ENCODE data around the gene DYRK1A.

Gene DYRK1A

GRCh38 chr21:37365517-37366481, 774 bp upstream of the DYRK1A start:
- peak; percentile 69 for DNase-seq

GRCh38 chr21:37367336-37367702, 746 bp downstream of the DYRK1A start:
- no peak for DNase-seq

GRCh38 chr21:37367703-37368540, 1.3 kb downstream of the DYRK1A start:
- DNase-seq, result peak; percentile 49

DNA sequence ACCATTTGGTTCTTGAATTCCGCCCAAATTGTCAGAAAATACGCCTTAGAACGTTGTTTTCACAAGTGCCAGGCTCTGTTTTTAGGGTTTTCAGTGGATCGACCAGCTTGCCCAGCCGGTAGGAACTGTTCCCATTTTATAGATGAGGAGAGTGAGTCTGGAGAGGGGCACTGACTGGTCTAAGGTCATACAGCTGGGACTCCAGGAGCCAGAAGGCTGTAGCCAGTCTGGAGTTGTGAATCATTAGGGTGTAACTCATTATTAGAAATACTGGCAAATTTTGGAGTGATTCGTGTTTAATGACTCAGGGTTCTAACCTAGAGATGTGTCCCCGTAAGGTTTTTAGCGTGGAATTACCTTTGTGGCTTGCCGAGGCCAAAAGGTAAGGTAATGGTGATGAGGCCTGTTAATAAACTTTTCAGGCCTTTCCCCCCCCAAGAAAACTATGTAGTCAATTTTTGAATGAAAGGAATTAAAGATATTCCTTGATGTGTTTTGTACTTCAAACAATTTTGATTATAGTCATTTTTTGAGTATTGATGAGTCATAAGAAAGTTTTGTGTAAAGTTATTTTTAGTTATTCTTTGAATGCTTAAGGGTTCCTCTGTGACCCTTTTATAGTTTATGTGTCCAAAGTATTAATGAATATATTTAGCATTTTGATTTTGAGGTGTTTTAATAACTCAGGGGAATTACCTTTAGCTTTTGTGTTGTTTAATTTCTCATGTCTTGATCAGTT, 2.1 kb downstream of the DYRK1A start:
- DNase-seq, result no peak

DNA sequence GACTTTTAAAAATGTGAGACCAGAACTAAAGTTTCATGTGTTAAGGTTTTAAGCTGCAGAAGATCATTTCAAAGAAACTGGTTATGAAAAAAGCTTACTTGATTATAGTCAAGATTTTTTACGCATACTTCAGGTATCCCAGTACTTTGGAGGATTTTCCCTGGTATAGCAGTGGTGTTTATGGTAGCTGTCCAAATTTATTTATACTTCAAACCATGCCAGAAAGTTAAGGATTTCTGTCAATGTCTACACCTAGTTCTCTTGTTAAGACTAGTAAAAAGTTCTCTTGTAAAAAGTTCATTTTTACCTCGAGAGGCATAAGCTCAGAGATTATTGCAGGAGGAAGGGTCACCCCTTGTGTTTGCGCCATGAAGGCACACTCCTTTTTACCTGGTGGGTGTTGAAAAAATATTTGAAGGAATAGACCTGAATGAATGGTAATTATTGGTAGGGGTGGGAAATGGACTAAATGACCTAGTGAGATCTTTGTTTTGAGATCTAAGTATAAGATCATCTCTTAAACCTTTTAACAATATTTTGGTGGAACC, 2.8 kb downstream of the DYRK1A start:
- no peak for DNase-seq

DNA sequence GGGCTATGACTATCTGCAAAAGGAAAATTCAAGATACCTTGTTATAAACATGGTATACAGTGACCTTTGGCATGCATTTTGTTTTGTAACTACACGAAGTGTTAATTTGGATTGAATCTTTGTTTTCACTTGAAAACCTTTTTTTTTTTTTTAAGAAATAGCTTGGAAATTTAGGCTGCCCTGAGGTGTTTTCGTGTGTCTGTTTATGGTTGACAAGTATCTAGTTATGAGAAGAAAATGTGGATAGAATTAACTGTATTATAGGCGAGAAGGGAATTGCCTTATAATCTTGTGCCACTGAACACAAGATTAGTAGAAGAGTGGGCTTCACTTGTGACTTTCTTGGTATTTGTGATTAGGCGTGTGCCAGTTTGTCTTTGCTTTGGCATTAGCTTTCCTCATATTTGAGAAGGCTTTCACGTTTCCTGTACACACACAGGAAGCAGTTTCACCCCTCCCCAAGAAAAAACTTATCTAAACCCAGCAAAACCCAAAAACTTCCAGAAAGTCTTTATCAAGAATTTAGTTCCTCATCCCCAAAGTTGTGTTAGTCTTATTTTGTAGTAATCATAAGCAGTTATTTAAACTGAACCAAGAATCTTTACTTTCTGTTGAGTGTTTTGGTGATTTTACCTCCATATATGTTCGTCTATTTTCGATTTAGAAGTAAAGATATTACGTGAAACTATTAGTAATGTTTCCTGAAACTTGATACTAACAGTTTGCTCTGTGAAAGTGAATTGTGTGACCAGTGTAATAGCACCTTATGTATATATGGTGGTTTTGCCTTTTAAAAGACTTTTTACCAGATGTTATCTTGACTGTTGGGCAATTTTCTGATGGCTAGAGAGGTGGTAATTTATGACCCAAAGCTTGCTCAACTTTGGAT, 3.8 kb downstream of the DYRK1A start:
- no peak for DNase-seq

DNA sequence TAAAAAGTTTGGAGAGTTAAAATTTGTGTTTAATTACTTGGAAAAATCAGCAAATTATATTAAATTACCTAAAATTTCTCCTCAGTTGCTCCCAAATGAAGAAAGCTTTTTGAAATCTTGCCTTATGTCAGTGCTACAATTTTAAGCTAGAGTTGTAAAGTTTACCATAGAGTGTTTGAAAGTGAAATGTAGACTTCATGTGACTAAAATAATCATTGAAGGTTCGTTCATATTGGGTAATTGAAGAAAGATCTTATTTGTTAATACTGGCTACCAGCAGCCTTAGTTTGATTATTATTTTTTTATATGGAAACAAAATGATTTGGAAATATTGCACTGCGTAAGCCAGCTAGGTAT, 4.4 kb downstream of the DYRK1A start:
- no peak for DNase-seq

GRCh38 chr21:37372127-37372731, 5.7 kb downstream of the DYRK1A start:
- no peak for DNase-seq

GRCh38 chr21:37372951-37373350, 6.4 kb downstream of the DYRK1A start:
- DNase-seq, result no peak

DNA sequence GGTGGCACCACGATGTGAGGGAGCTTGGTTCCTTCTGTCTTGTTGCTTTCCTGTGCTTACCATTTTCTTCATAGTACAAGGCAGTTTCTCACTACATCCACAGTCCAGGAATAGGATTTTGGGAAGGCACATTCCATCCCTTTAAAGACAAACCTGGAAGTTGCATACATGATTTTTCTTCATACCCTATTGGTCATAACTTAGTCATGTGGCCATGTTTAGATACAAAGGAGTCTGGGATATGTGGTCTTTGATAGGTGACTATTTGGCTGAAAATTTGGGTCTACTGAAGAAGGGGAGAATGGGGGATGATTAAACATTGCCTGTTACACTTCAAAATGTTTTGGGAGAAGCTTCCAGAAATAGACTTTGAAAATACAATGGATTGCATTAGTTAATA, 7.0 kb downstream of the DYRK1A start:
- DNase-seq, result no peak

DNA sequence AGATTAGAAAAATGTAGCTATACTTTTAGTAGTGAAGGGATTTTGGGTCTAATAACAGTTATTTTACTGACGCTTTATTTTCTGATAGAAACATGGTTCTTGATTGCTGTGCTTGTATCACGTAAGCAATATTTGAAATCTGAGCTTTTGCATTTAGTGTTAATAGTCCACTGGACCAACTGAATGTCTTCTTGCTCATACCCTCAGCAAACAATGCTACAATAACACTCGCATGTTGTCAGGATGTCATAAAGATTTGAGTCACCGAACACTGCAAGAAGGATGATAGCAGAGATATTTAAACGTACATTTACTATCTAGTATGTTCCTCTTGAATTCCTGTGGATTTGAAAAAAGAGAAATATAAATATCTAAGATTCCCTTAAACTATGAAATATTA, 7.5 kb downstream of the DYRK1A start:
- no peak for DNase-seq

GRCh38 chr21:37375866-37376574, 9.4 kb downstream of the DYRK1A start:
- DNase-seq, result no peak

GRCh38 chr21:37378700-37379139, 12.1 kb downstream of the DYRK1A start:
- no peak for DNase-seq

DNA sequence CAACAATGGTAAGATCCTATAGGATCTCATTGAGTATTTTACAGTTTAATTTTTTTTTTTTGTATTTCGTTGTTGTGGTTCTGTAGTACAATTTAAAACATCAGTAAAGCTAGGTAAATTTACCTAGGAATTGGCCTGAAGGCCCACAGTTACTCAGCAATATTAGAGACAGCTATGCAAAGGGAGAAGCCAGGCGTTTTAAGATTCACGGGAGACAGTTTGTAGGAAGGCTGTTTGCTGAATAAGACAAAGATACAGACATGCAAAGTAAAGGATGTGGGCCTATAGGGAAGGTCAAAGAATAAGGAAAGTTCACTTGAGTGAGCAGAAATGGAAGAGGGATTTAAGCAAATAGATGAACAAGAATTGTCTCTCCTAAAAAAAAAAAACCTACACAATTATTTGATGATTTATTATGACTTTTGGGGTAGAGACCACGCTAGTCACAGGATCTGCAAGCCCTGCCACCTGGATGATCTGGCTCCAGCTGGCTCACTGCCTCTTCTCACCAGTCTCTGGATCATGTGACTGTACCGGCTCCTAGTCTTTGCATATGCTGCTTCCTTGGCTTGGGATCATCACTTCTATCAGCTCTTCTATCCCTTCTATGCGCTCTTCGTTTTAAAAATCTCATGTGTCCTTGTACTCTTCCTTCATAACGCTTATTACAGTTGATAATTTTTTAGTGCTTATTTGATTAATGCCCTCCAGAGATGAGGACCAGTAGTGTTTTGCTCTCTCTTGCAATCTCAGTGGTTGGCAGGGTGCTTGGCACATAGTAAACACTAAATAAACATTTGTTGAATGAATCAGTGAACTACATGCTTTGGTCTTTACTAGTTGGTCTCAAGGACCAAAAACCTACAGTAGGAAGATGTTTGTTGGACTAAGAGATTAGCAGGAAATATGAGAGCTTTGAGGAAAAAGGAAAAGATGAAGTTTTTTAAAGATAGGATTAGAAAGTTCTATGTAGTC, 14.1 kb downstream of the DYRK1A start:
- no peak for DNase-seq

DNA sequence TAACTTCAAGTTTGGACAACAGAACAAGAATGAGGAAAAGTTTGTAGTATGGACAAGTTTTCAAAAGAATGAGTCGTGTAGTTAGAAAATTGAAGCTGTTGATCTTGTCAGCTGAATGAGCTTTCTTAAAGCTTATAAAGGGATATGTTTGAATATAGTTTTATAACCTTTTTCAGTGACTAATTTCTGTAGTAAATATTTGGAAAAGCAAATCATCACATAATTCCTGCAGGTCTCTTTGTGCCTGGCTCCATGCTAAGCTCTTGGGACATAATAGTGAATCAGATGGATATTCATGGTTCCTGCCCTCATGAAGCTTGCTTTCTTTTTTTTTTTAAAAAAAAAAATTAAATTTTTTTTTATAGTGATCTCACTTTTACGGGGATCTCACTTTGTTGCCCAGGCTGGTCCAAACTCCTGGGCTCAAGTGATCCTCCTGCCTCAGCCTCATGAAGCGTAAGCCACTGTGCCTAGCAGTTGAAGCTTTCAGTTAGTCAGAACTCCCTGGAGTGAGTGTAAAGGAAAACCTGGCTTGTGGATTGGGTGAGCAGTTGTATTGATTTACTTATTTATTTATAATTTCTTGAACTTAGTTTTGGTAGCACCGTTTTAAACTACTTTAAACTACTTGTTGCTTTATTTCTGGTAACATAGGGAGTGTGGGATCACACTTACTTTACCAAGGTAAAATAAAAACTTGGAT, 15.5 kb downstream of the DYRK1A start:
- DNase-seq, result no peak

- DNase-seq, result no peak
These were observed 16.5 kb downstream of the DYRK1A start for GRCh38 chr21:37383086-37383485.

DNA sequence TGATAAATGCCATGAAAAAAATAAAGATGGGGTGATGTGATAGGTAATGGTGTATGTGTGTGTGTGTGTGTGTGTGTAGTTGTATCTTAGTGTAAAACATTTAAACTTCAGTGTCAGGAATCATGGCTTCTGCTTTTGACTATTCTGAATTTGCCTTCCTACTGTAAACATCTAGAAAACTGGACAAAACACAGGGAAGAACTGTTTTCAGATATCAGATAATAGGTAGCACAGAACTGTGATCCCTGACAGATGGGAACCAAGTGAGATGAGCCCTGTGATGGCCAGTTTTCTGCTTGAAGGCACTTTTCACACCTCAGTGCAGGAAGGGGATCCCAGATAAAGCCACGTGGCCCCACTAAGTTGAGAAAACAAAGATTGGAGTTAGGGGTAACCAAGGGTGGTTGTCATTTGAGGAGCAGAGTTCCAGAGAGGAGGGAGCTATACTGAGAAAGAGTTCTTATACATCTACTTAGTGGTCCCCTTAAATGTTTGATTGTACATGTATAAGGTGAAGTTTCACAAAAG, 17.3 kb downstream of the DYRK1A start:
- DNase-seq, result no peak

DNA sequence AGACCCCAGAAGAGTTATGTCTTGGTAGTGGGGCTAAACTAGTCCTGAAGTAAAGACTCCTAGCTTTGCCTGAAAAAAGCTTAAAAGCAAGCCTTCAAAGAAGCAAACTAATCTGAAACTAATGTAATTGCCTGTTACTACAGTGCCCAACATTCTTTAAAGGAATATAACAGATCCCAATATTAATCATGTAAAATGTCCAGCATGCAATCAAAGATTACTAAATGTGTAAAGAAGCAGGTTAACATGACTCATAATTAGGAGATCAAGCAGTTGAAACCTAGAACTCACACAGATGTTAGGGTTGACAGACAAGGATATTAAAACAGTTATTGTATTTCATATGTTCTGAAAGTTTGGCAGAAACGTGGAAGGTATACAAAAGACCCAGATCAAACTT, 17.8 kb downstream of the DYRK1A start:
- DNase-seq, result no peak
